ENCODE results near the gene BBS4. TPM values are rescaled to one million over a fixed set of nuclear protein-coding genes. Genes with fewer than 3 reads are reported as not detected.

The BBS4 gene
- total RNA-seq, 1 experiment from 2014 or later, result 10.8 TPM

- H4K20me1 ChIP-seq (ENCODE audit: insufficient read depth), result no peaks in the 10 kb centered on the region
- no peaks in the 10 kb centered on the region; the same call in 1 of the 2 replicates for H3K9me2 ChIP-seq (ENCODE audit: insufficient read depth)
- H2AFZ ChIP-seq, result no peak overlapping the region
- DNase-seq, result no peak
- H3K4me3 ChIP-seq, result no peak overlapping the region
- H3F3A ChIP-seq (ENCODE audit: insufficient read depth, low read depth), result peaks cover 21% of the 10 kb centered on the region
- POLR2A ChIA-PET (ENCODE audit: unreplicated experiment), result no interaction called here
- H3K79me2 ChIP-seq (ENCODE audit: low read depth), result peaks cover 3% of the 10 kb centered on the region; the same call in 1 of the 2 replicates
- intact Hi-C loops (cut with micrococcal nuclease; ENCODE audit: unreplicated experiment), result no loop called here
- H3K9me3 ChIP-seq (ENCODE audit: insufficient read depth, low read depth), result no peaks in the 10 kb centered on the region
- H3K36me3 ChIP-seq (ENCODE audit: low read depth), result no peaks in the 10 kb centered on the region
- BruUV-seq (replicated peaks), result no TSS peak
- no peaks in the 10 kb centered on the region for H3K27me3 ChIP-seq (ENCODE audit: insufficient read depth, low read depth)
- CTCF ChIA-PET, result interaction anchor here (0.6 kb wide), 2 partner anchors 14 to 313 kb away, joined by 3 to 5 read pairs; no protein-coding TSS in a partner anchor
- TF ChIP-seq EZH2 (IDR thresholded peaks at IDR 0.05; ENCODE audit: low read depth), result no peak
- no peak for TF ChIP-seq CTCF (conservative IDR thresholded peaks at IDR 0.05)
- 0 out of 2 replicates have a peak, but pooled peaks cover 9% of the 10 kb centered on the region for H3K4me1 ChIP-seq (replicated peaks; ENCODE audit: insufficient read depth)
- H3K4me2 ChIP-seq, result no peak overlapping the region
- H3K27ac ChIP-seq, result no peak overlapping the region
Measured at GRCh38 chr15:72688697-72689096, 2.7 kb downstream of the BBS4 start.

GRCh38 chr15:72690938-72691337, 4.9 kb downstream of the BBS4 start:
- Histone ChIP-seq H3K4me1 (replicated peaks; ENCODE audit: insufficient read depth) (0 out of 2 replicates have a peak, but pooled peaks cover 9% of the 10 kb centered on the region), H2AFZ (no peak overlapping the region), H3K4me3 (no peak overlapping the region), H3K9me3 (ENCODE audit: insufficient read depth, low read depth) (no peaks in the 10 kb centered on the region), H3K9me2 (ENCODE audit: insufficient read depth) (no peaks in the 10 kb centered on the region; the same call in 1 of the 2 replicates), H3K27me3 (ENCODE audit: insufficient read depth, low read depth) (no peaks in the 10 kb centered on the region), H3F3A (ENCODE audit: insufficient read depth, low read depth) (peaks cover 13% of the 10 kb centered on the region), H3K4me2 (no peak overlapping the region), H3K79me2 (ENCODE audit: low read depth) (peaks cover 3% of the 10 kb centered on the region; the same call in 1 of the 2 replicates), H3K27ac (no peak overlapping the region), H4K20me1 (ENCODE audit: insufficient read depth) (no peaks in the 10 kb centered on the region), H3K36me3 (ENCODE audit: low read depth) (no peaks in the 10 kb centered on the region)
- ChIA-PET POLR2A (ENCODE audit: unreplicated experiment) (no interaction called here), CTCF (no interaction called here)
- no peak for DNase-seq
- no TSS peak for BruUV-seq (replicated peaks)
- intact Hi-C loops (cut with micrococcal nuclease; ENCODE audit: unreplicated experiment), result no loop called here
- TF ChIP-seq EZH2 (IDR thresholded peaks at IDR 0.05; ENCODE audit: low read depth), result no peak
- TF ChIP-seq CTCF (conservative IDR thresholded peaks at IDR 0.05), result no peak

GRCh38 chr15:72698938-72699337, 12.9 kb downstream of the BBS4 start:
- Histone ChIP-seq H3F3A (ENCODE audit: insufficient read depth, low read depth) (no peaks in the 10 kb centered on the region), H2AFZ (no peak overlapping the region), H3K9me3 (ENCODE audit: insufficient read depth, low read depth) (no peaks in the 10 kb centered on the region), H3K27me3 (ENCODE audit: insufficient read depth, low read depth) (no peaks in the 10 kb centered on the region), H3K27ac (no peak overlapping the region), H3K4me3 (no peak overlapping the region), H3K79me2 (ENCODE audit: low read depth) (no peaks in the 10 kb centered on the region), H3K4me2 (no peak overlapping the region), H3K9me2 (ENCODE audit: insufficient read depth) (no peaks in the 10 kb centered on the region), H3K4me1 (replicated peaks; ENCODE audit: insufficient read depth) (no peaks in the 10 kb centered on the region), H3K36me3 (ENCODE audit: low read depth) (no peaks in the 10 kb centered on the region), H4K20me1 (ENCODE audit: insufficient read depth) (no peaks in the 10 kb centered on the region)
- ChIA-PET POLR2A (ENCODE audit: unreplicated experiment) (no interaction called here), CTCF (no interaction called here)
- BruUV-seq (replicated peaks), result no TSS peak
- TF ChIP-seq EZH2 (IDR thresholded peaks at IDR 0.05; ENCODE audit: low read depth) (no peak), CTCF (conservative IDR thresholded peaks at IDR 0.05) (no peak)
- intact Hi-C loops (cut with micrococcal nuclease; ENCODE audit: unreplicated experiment), result no loop called here
- no peak for DNase-seq

Measured in PC-9 (cell line).